BLaER1 treated with 17β-estradiol and CSF1 and Interleukin-3, amounts not matched to agents 10 nM and 100 nM (cell line): ENCODE data around the gene MT1H.

Experiments
- H3K27ac ChIP-seq, 11 experiments: shearing (Covaris generic); formaldehyde crosslinking; 2 replicates each; pipeline ENCODE4 v1.8.1; 2022
- H3K27me3 ChIP-seq, 11 experiments: shearing (Covaris generic); formaldehyde crosslinking; 2 replicates each; pipeline ENCODE4 v1.8.1; 2022
- H3K36me3 ChIP-seq, 11 experiments: shearing (Covaris generic); formaldehyde crosslinking; 2 replicates each; pipeline ENCODE4 v1.8.1; 2022
- H3K4me1 ChIP-seq, 10 experiments: shearing (Covaris generic); formaldehyde crosslinking; 2 replicates each; pipeline ENCODE4 v1.8.1; 2022
- H3K4me2 ChIP-seq, 11 experiments: shearing (Covaris generic); formaldehyde crosslinking; 2 replicates each; pipeline ENCODE4 v1.8.1; 2022
- H3K4me3 ChIP-seq, 10 experiments: shearing (Covaris generic); formaldehyde crosslinking; 2 replicates each; pipeline ENCODE4 v1.8.1; 2022
- H3K9ac ChIP-seq, 11 experiments: shearing (Covaris generic); formaldehyde crosslinking; 2 replicates each; pipeline ENCODE4 v1.8.1; 2022
- H3K9me3 ChIP-seq, 11 experiments: shearing (Covaris generic); formaldehyde crosslinking; replicated peaks in 1 of 11; 2 replicates each; pipeline ENCODE4 v1.8.1; 2022
- H4K20me1 ChIP-seq, 11 experiments: shearing (Covaris generic); formaldehyde crosslinking; 2 replicates each; pipeline ENCODE4 v1.8.1; 2022
- Cebpa-rat ChIP-seq, 11 experiments: shearing (Covaris generic); IDR thresholded peaks; 2 replicates each; pipeline ENCODE4 v1.8.1; 2022

MT1H gene

GRCh38 chr16:56697456-56698155 lies 28.0 kb downstream of the MT1H start:
- H3K27ac ChIP-seq = no peak overlapping the region
- H3K4me2 ChIP-seq = no peak overlapping the region
- no peaks in the 10 kb centered on the region for H3K27me3 ChIP-seq
- H3K9ac ChIP-seq = no peak overlapping the region
- H3K36me3 ChIP-seq = no peaks in the 10 kb centered on the region; a peak in 1 of 22 replicates
- no peak overlapping the region for H3K4me3 ChIP-seq
- H4K20me1 ChIP-seq = no peaks in the 10 kb centered on the region
- peaks cover 30 to 42% (median 35%) of the 10 kb centered on the region in 11 experiments for H3K9me3 ChIP-seq
- TF ChIP-seq Cebpa-rat (IDR thresholded peaks at IDR 0.05) = no peak
- H3K4me1 ChIP-seq = peaks cover 5 to 20% (median 11%) of the 10 kb centered on the region in 10 experiments; a peak in 18 of 20 replicates

DNA sequence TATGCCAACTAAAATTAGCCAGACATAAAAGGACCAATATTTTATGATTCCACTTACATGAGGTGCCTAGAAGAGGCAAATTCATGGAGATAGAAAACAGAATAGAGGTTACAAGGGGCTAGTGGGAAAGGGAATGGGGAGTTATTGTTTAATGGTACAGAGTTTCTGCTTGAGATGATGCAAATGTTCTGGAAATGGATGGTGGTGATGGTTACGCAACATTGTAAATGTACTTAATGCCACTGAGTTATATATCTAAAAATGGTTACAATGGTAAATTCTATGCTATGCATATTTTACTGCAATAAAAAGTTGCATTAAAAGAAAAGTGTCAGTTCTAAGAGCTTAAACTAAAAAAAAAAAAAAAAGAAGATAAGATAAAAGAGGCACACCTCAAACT lies 30.6 kb downstream of the MT1H start:
- Histone ChIP-seq H3K27me3 (no peaks in the 10 kb centered on the region), H3K4me2 (peak overlapping the region in 6 of 11 experiments; percentile 6 to 55 (median 21); a peak in 8 of 22 replicates), H3K4me3 (no peak overlapping the region), H3K36me3 (no peaks in the 10 kb centered on the region; a peak in 1 of 22 replicates), H3K9ac (no peak overlapping the region), H3K9me3 (peaks cover 26 to 32% (median 29%) of the 10 kb centered on the region in 11 experiments), H3K27ac (no peak overlapping the region), H4K20me1 (no peaks in the 10 kb centered on the region), H3K4me1 (peaks cover 5 to 20% (median 11%) of the 10 kb centered on the region in 10 experiments; a peak in 18 of 20 replicates)
- TF ChIP-seq Cebpa-rat (IDR thresholded peaks at IDR 0.05) = peak in 7 of 11 experiments; percentile 22 to 83 (median 58); a peak in 8 of 22 replicates

DNA sequence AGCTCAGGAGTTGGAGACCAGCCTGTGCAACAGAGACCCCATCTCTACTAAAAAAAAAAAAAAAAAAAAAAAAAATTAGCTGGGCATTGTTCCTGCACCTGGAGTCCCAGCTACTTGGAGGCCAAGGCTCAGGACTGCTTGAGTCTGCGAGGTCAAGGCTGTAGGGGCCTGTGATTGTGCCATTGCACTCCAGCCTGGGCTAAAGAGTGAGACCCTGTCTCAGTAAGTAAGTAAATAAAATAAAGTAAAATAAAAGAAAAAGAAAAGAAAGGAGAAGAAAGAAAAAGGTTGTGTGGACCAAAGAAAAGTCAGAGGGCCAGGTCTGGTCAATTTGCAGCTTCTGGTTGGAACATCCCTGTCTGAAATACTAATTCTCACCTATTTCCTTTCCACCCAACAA lies 31.0 kb downstream of the MT1H start:
- Histone ChIP-seq H3K9ac (no peak overlapping the region), H3K27ac (no peak overlapping the region), H3K4me3 (no peak overlapping the region), H3K36me3 (no peaks in the 10 kb centered on the region; a peak in 1 of 22 replicates), H4K20me1 (no peaks in the 10 kb centered on the region), H3K27me3 (no peaks in the 10 kb centered on the region), H3K9me3 (peaks cover 21 to 28% (median 25%) of the 10 kb centered on the region in 11 experiments), H3K4me1 (peaks cover 5 to 20% (median 11%) of the 10 kb centered on the region in 10 experiments; a peak in 18 of 20 replicates), H3K4me2 (peak overlapping the region in 6 of 11 experiments; percentile 6 to 55 (median 21); a peak in 5 of 22 replicates)
- TF ChIP-seq Cebpa-rat (IDR thresholded peaks at IDR 0.05) = no peak

- no peaks in the 10 kb centered on the region for H4K20me1 ChIP-seq
- H3K36me3 ChIP-seq = no peaks in the 10 kb centered on the region; a peak in 1 of 22 replicates
- H3K4me3 ChIP-seq = no peak overlapping the region
- no peak for TF ChIP-seq Cebpa-rat (IDR thresholded peaks at IDR 0.05)
- H3K27ac ChIP-seq = no peak overlapping the region
- H3K4me2 ChIP-seq = peak overlapping the region in 7 of 11 experiments; percentile 2 to 35 (median 14); a peak in 5 of 22 replicates
- H3K9me3 ChIP-seq = peaks cover 13 to 19% (median 16%) of the 10 kb centered on the region in 11 experiments
- no peaks in the 10 kb centered on the region for H3K27me3 ChIP-seq
- H3K4me1 ChIP-seq = peaks cover 5 to 20% (median 11%) of the 10 kb centered on the region in 10 experiments; a peak in 18 of 20 replicates
- H3K9ac ChIP-seq = no peak overlapping the region
These were observed 31.9 kb downstream of the MT1H start for GRCh38 chr16:56701534-56701933.

DNA sequence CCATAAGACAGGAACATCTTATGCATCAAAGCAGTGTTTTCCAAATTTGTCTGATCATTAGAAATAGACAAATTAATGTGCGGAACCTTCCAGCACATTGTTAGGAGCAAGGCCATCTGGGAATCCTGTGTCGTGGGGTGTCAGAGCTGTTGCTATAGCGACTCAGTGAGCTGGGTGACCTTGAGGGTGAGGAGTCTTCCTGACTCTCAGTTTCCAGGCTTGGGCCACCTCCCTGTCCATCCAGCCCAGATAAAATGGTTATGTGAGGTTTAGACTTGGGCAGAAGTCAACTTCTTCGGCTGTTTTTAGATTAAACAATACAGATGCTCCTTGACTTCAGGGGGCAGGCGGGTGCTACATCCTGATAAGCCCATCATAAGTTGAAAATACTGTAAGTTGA lies 33.2 kb downstream of the MT1H start:
- H3K9me3 ChIP-seq = peaks cover under 1 to 6% (median 4%) of the 10 kb centered on the region in 11 experiments; a peak in 17 of 22 replicates
- TF ChIP-seq Cebpa-rat (IDR thresholded peaks at IDR 0.05) = no peak
- H3K9ac ChIP-seq = 0 out of 22 replicates have a peak overlapping the region, but pooled peaks of 1 of the 11 experiments have one; percentile 27
- no peak overlapping the region for H3K27ac ChIP-seq
- no peaks in the 10 kb centered on the region for H3K27me3 ChIP-seq
- H4K20me1 ChIP-seq = no peaks in the 10 kb centered on the region
- no peak overlapping the region for H3K4me2 ChIP-seq
- H3K36me3 ChIP-seq = no peaks in the 10 kb centered on the region
- H3K4me1 ChIP-seq = peaks cover 5 to 20% (median 11%) of the 10 kb centered on the region in 10 experiments; a peak in 18 of 20 replicates
- no peak overlapping the region for H3K4me3 ChIP-seq

- no peak overlapping the region for H3K4me3 ChIP-seq
- no peaks in the 10 kb centered on the region for H3K9me3 ChIP-seq
- no peak overlapping the region for H3K27ac ChIP-seq
- no peaks in the 10 kb centered on the region for H3K36me3 ChIP-seq
- no peaks in the 10 kb centered on the region for H3K27me3 ChIP-seq
- peak overlapping the region in 8 of 11 experiments; percentile 21 to 66 (median 56); a peak in 16 of 22 replicates for H3K4me2 ChIP-seq
- no peak for TF ChIP-seq Cebpa-rat (IDR thresholded peaks at IDR 0.05)
- no peaks in the 10 kb centered on the region for H4K20me1 ChIP-seq
- 0 out of 22 replicates have a peak overlapping the region, but pooled peaks of 1 of the 11 experiments have one; percentile 14 for H3K9ac ChIP-seq
- H3K4me1 ChIP-seq = peaks cover 0 to 20% (median 13%) of the 10 kb centered on the region in 10 experiments; a peak in 15 of 20 replicates
These were observed 39.2 kb downstream of the MT1H start for GRCh38 chr16:56708525-56709442.

DNA sequence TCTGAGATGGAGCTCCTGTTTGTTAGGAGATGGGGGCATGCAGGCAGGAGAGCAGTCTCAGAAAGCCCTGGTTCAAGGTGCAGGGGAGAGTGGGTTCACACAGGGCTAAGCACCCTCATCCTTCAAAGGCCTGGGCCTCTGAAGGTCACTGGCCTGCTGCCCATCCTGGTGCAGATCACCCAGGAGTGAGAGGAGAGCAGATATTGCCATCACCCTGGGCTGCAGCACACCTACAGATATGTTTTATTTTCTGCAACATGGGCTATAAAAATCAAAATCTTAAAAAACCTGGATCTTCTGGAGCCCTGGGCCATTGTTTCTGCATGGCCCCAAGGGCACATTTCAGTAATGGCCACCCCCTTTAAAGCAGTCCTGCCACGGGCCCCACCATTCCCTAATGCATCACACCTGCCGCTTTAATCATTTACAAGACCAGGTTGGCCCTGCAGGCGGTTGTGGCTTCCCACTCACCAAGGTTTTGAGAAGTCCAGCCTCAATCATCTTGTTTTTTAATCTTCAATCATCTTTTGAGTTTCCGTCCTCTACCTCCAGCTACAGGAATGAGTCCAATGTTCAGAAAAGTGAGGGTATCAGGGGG lies 39.9 kb downstream of the MT1H start:
- no peak for TF ChIP-seq Cebpa-rat (IDR thresholded peaks at IDR 0.05)
- Histone ChIP-seq H3K9ac (no peak overlapping the region), H3K27ac (no peak overlapping the region), H3K4me1 (peaks cover 0 to 20% (median 13%) of the 10 kb centered on the region in 10 experiments; a peak in 15 of 20 replicates), H3K27me3 (no peaks in the 10 kb centered on the region), H3K9me3 (no peaks in the 10 kb centered on the region), H4K20me1 (no peaks in the 10 kb centered on the region), H3K36me3 (no peaks in the 10 kb centered on the region), H3K4me2 (peak overlapping the region in 6 of 11 experiments; percentile 21 to 66 (median 56); a peak in 6 of 22 replicates), H3K4me3 (no peak overlapping the region)

GRCh38 chr16:56710181-56710737 lies 40.6 kb downstream of the MT1H start:
- Histone ChIP-seq H3K9ac (no peak overlapping the region), H3K9me3 (no peaks in the 10 kb centered on the region), H3K4me2 (no peak overlapping the region), H3K27ac (no peak overlapping the region), H3K4me1 (peaks cover 0 to 20% (median 13%) of the 10 kb centered on the region in 10 experiments; a peak in 15 of 20 replicates), H3K36me3 (no peaks in the 10 kb centered on the region), H3K4me3 (no peak overlapping the region), H3K27me3 (no peaks in the 10 kb centered on the region), H4K20me1 (no peaks in the 10 kb centered on the region)
- no peak for TF ChIP-seq Cebpa-rat (IDR thresholded peaks at IDR 0.05)
